ENCODE data around the gene CTSE.
A peak's percentile ranks its signal among the peaks of the same experiment; 100 is the strongest.

The CTSE gene

GRCh38 chr1:205991237-205991636 is 32.5 kb downstream of the CTSE start:
- DNase-seq (ENCODE audit: low spot score): no peak

GRCh38 chr1:205990226-205990625 is 33.5 kb downstream of the CTSE start:
- no peak for DNase-seq (ENCODE audit: low spot score)

GRCh38 chr1:205989786-205990185 is 33.9 kb downstream of the CTSE start:
- DNase-seq (ENCODE audit: low spot score): no peak

- no peak for DNase-seq (ENCODE audit: low spot score)
These were observed 35.1 kb downstream of the CTSE start for GRCh38 chr1:205988585-205988995.

- DNase-seq (ENCODE audit: low spot score): no peak
These were observed 36.8 kb downstream of the CTSE start for GRCh38 chr1:205986861-205987260.

- no peak for DNase-seq (ENCODE audit: low spot score)
These were observed 37.4 kb downstream of the CTSE start for GRCh38 chr1:205986292-205986691.

- no peak for DNase-seq (ENCODE audit: low spot score)
These were observed 38.2 kb downstream of the CTSE start for GRCh38 chr1:205985330-205986005.

GRCh38 chr1:205983925-205984725 is 39.6 kb downstream of the CTSE start:
- DNase-seq (ENCODE audit: low spot score): peak; percentile 78

- DNase-seq (ENCODE audit: low spot score): no peak
These were observed 42.4 kb downstream of the CTSE start for GRCh38 chr1:205981257-205981656.

GRCh38 chr1:205980237-205980870 is 43.3 kb downstream of the CTSE start:
- DNase-seq (ENCODE audit: low spot score): no peak

- no peak for DNase-seq (ENCODE audit: low spot score)
These were observed 44.4 kb downstream of the CTSE start for GRCh38 chr1:205979301-205979700.

GRCh38 chr1:205978676-205979075 is 45.0 kb downstream of the CTSE start:
- DNase-seq (ENCODE audit: low spot score): no peak

- DNase-seq (ENCODE audit: low spot score): peak; percentile 74
These were observed 46.2 kb downstream of the CTSE start for GRCh38 chr1:205977402-205978014.

- no peak for DNase-seq (ENCODE audit: low spot score)
These were observed 46.8 kb downstream of the CTSE start for GRCh38 chr1:205976708-205977401.

GRCh38 chr1:205976036-205976435 is 47.7 kb downstream of the CTSE start:
- DNase-seq (ENCODE audit: low spot score): no peak

- no peak for DNase-seq (ENCODE audit: low spot score)
These were observed 48.2 kb downstream of the CTSE start for GRCh38 chr1:205975387-205975998.

GRCh38 chr1:205974712-205975111 is 49.0 kb downstream of the CTSE start:
- DNase-seq (ENCODE audit: low spot score): no peak

- no peak for DNase-seq (ENCODE audit: low spot score)
These were observed 50.1 kb downstream of the CTSE start for GRCh38 chr1:205973377-205974232.

GRCh38 chr1:205972491-205973168 is 51.1 kb downstream of the CTSE start:
- DNase-seq (ENCODE audit: low spot score): no peak

- DNase-seq (ENCODE audit: low spot score): no peak
These were observed 51.6 kb downstream of the CTSE start for GRCh38 chr1:205972081-205972480.

Measured in left forelimb (tissue), 1 donor.